Smooth muscle cell (in vitro differentiated cells): Measurements from ENCODE around the gene SHISA3. TPM values are rescaled to one million over a fixed set of nuclear protein-coding genes. Genes with fewer than 3 reads are reported as not detected.

Source experiments
- DNase-seq: peaks from one replicate; lab custom pipeline; 2025; ENCODE audit not compliant: unreplicated experiment; lab: John Stamatoyannopoulos, UW
- H2AFZ ChIP-seq: fragments of 200-600 bp; sonication (generic); 2 replicates; pipeline ENCODE4 v1.6.0; 2016; ENCODE audit warnings: antibody characterized with exemption, low read depth, mild to moderate bottlenecking
- H3F3A ChIP-seq: fragments of 200-600 bp; sonication (generic); 2 replicates; pipeline ENCODE4 v1.6.0; 2017; ENCODE audit warnings: antibody characterized with exemption, low read depth
- H3K27ac ChIP-seq: fragments of 200-600 bp; sonication (generic); 2 replicates; pipeline ENCODE4 v1.5.1; 2016; ENCODE audit warnings: low read depth, mild to moderate bottlenecking
- H3K27me3 ChIP-seq: fragments of 200-600 bp; sonication (generic); 2 replicates; pipeline ENCODE4 v1.6.1; 2016; ENCODE audit warnings: low read depth, mild to moderate bottlenecking
- H3K36me3 ChIP-seq: fragments of 200-600 bp; sonication (generic); 2 replicates; pipeline ENCODE4 v1.5.1; 2016; ENCODE audit warnings: low read depth
- H3K4me1 ChIP-seq: fragments of 200-600 bp; sonication (generic); 2 replicates; pipeline ENCODE4 v1.5.1; 2016; ENCODE audit warnings: low read depth
- H3K4me2 ChIP-seq: fragments of 200-600 bp; sonication (generic); 2 replicates; pipeline ENCODE4 v1.6.0; 2016; ENCODE audit warnings: mild to moderate bottlenecking
- H3K4me3 ChIP-seq: fragments of 200-600 bp; sonication (generic); 2 replicates; pipeline ENCODE4 v1.5.1; 2016; ENCODE audit warnings: mild to moderate bottlenecking
- H3K79me2 ChIP-seq: fragments of 200-600 bp; sonication (generic); 2 replicates; pipeline ENCODE4 v1.6.0; 2016; ENCODE audit warnings: low read depth, mild to moderate bottlenecking
- H3K9ac ChIP-seq: fragments of 200-600 bp; sonication (generic); 2 replicates; pipeline ENCODE4 v1.6.0; 2016; ENCODE audit warnings: low read depth
- H3K9me3 ChIP-seq: fragments of 200-600 bp; sonication (generic); replicated peaks from 2 replicates; pipeline ENCODE4 v1.5.1; 2016; ENCODE audit warnings: low read depth
- H4K20me1 ChIP-seq: fragments of 200-600 bp; sonication (generic); 2 replicates; pipeline ENCODE4 v1.6.0; 2016; ENCODE audit warnings: low read depth
- CTCF ChIP-seq: fragments of 200-600 bp; sonication (generic); IDR thresholded peaks from 2 replicates; pipeline ENCODE4 v1.5.1; 2017; ENCODE audit warnings: borderline replicate concordance, mild to moderate bottlenecking, antibody characterized with exemption; ENCODE audit not compliant: insufficient read depth, poor library complexity, severe bottlenecking
- WGBS: methylation state at CpG from one replicate; pipeline ENCODE4 v1.1.7; 2016; ENCODE audit warnings: low lambda C conversion rate; 5-methylcytosine and 5-hydroxymethylcytosine counted together
- polyA plus RNA-seq: library from polyadenylated mRNA; unstranded; fragments of >200 nt; fragmentation: Nextera tagmentation; extraction: Ambion mirVana; gene quantifications from 2 replicates; pipeline ENCODE4 v1.2.1, GENCODE V29; 2016
- total RNA-seq: library from RNA; depleted of rRNA; stranded (reverse); fragments of >200 nt; gene quantifications from 2 replicates; pipeline ENCODE4 v1.2.3, GENCODE V29; 2014

The SHISA3 gene
- total and polyA plus RNA-seq, 2 experiments from 2014 or later: not detected

- TF ChIP-seq CTCF: no peak
Observed at GRCh38 chr4:42440083-42440482, 42.8 kb downstream of the SHISA3 start.

GRCh38 chr4:42442601-42443000, 45.3 kb downstream of the SHISA3 start:
- Histone ChIP-seq H3K4me2 (no peak overlapping the region), H3K9ac (no peak overlapping the region), H3K79me2 (no peaks in the 10 kb centered on the region), H3K4me1 (no peaks in the 10 kb centered on the region), H3K27ac (no peak overlapping the region), H3K36me3 (no peaks in the 10 kb centered on the region), H3K9me3 (no peaks in the 10 kb centered on the region), H2AFZ (no peak overlapping the region), H4K20me1 (no peaks in the 10 kb centered on the region), H3K4me3 (no peak overlapping the region), H3K27me3 (no peaks in the 10 kb centered on the region), H3F3A (no peaks in the 10 kb centered on the region)
- DNase-seq: no peak
- 93% methylated on average over 2 of the region's 2 CpGs for WGBS
- TF ChIP-seq CTCF: no peak

More at GRCh38 chr4:42440083-42440482, 42.8 kb downstream of the SHISA3 start:
- 97% methylated on average over 4 of the region's 4 CpGs for WGBS
- H3K27me3 ChIP-seq: no peaks in the 10 kb centered on the region
- H3K4me3 ChIP-seq: no peak overlapping the region
- no peaks in the 10 kb centered on the region for H3K4me1 ChIP-seq
- H4K20me1 ChIP-seq: no peaks in the 10 kb centered on the region
- no peaks in the 10 kb centered on the region for H3K36me3 ChIP-seq
- H3K79me2 ChIP-seq: no peaks in the 10 kb centered on the region
- H3K27ac ChIP-seq: no peak overlapping the region
- H3K9ac ChIP-seq: no peak overlapping the region
- H3K4me2 ChIP-seq: no peak overlapping the region
- no peaks in the 10 kb centered on the region for H3F3A ChIP-seq
- H2AFZ ChIP-seq: no peak overlapping the region
- no peak for DNase-seq
- H3K9me3 ChIP-seq: no peaks in the 10 kb centered on the region

GRCh38 chr4:42445038-42445437, 47.8 kb downstream of the SHISA3 start:
- no peak overlapping the region for H3K9ac ChIP-seq
- no peaks in the 10 kb centered on the region for H3K27me3 ChIP-seq
- no peaks in the 10 kb centered on the region for H3K4me1 ChIP-seq
- H3K79me2 ChIP-seq: no peaks in the 10 kb centered on the region
- H3K27ac ChIP-seq: no peak overlapping the region
- H3F3A ChIP-seq: no peaks in the 10 kb centered on the region
- no peaks in the 10 kb centered on the region for H3K9me3 ChIP-seq
- H4K20me1 ChIP-seq: no peaks in the 10 kb centered on the region
- no peak overlapping the region for H2AFZ ChIP-seq
- no peak overlapping the region for H3K4me2 ChIP-seq
- no peak overlapping the region for H3K4me3 ChIP-seq
- no peak for DNase-seq
- TF ChIP-seq CTCF: no peak
- no peaks in the 10 kb centered on the region for H3K36me3 ChIP-seq
- 94% methylated on average over 5 of the region's 5 CpGs for WGBS

GRCh38 chr4:42446823-42447222, 49.5 kb downstream of the SHISA3 start:
- Histone ChIP-seq H3K4me2 (no peak overlapping the region), H3K79me2 (no peaks in the 10 kb centered on the region), H2AFZ (no peak overlapping the region), H3K4me1 (no peaks in the 10 kb centered on the region), H3K4me3 (no peak overlapping the region), H3K27ac (no peak overlapping the region), H3K36me3 (no peaks in the 10 kb centered on the region), H3K9ac (no peak overlapping the region), H4K20me1 (no peaks in the 10 kb centered on the region), H3K27me3 (no peaks in the 10 kb centered on the region), H3F3A (no peaks in the 10 kb centered on the region), H3K9me3 (no peaks in the 10 kb centered on the region)
- TF ChIP-seq CTCF: no peak
- DNase-seq: no peak
- WGBS: 65% methylated on average over 5 of the region's 5 CpGs
